Panc1 (cell line): ENCODE data around the gene DCUN1D1.

Source experiments
- POLR2AphosphoS5 ChIP-seq: IDR thresholded peaks from 2 replicates; pipeline ENCODE4 v1.6.1; 2012; ENCODE audit warnings: mild to moderate bottlenecking, low read depth, low read length, moderate library complexity
- TF ChIP-seq, protein P1 (sequence below): fragments of 450-650 bp; IDR thresholded peaks from 2 replicates; pipeline ENCODE4 v1.5.1; 2017; ENCODE audit warnings: mild to moderate bottlenecking
- TF ChIP-seq, protein P2 (sequence below), 2 experiments: IDR thresholded peaks; 2 replicates each; pipeline ENCODE4 v1.6.1; 2011 to 2012; ENCODE audit warnings: low read depth in 2 of 2, control low read depth in 1 of 2, low read length in 1 of 2, mild to moderate bottlenecking in 1 of 2, moderate library complexity in 1 of 2; ENCODE audit not compliant: insufficient read depth in 1 of 2

DNA sequence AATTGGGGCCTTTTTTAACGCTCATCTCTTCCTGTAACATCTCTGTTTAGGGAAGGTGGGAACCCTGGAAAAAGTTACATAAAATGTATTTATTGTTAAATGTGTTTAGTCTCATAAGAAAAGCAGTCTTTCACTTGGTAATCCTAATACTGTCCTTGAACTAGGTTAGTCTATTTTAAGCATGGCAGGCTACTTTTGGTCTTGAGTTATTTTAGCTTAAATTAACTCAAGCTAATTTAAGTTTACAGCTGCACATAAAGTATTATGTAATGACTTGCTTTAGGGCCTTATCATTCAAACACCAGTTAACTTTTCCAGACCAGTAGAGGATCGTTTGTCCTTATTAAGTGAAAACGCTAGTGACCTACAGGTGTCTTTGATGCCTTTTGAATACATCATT is 63.2 kb downstream of the DCUN1D1 start:
- TF ChIP-seq, protein P1, sequence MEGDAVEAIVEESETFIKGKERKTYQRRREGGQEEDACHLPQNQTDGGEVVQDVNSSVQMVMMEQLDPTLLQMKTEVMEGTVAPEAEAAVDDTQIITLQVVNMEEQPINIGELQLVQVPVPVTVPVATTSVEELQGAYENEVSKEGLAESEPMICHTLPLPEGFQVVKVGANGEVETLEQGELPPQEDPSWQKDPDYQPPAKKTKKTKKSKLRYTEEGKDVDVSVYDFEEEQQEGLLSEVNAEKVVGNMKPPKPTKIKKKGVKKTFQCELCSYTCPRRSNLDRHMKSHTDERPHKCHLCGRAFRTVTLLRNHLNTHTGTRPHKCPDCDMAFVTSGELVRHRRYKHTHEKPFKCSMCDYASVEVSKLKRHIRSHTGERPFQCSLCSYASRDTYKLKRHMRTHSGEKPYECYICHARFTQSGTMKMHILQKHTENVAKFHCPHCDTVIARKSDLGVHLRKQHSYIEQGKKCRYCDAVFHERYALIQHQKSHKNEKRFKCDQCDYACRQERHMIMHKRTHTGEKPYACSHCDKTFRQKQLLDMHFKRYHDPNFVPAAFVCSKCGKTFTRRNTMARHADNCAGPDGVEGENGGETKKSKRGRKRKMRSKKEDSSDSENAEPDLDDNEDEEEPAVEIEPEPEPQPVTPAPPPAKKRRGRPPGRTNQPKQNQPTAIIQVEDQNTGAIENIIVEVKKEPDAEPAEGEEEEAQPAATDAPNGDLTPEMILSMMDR = no peak
- no peak for TF ChIP-seq POLR2AphosphoS5
- TF ChIP-seq, protein P2, sequence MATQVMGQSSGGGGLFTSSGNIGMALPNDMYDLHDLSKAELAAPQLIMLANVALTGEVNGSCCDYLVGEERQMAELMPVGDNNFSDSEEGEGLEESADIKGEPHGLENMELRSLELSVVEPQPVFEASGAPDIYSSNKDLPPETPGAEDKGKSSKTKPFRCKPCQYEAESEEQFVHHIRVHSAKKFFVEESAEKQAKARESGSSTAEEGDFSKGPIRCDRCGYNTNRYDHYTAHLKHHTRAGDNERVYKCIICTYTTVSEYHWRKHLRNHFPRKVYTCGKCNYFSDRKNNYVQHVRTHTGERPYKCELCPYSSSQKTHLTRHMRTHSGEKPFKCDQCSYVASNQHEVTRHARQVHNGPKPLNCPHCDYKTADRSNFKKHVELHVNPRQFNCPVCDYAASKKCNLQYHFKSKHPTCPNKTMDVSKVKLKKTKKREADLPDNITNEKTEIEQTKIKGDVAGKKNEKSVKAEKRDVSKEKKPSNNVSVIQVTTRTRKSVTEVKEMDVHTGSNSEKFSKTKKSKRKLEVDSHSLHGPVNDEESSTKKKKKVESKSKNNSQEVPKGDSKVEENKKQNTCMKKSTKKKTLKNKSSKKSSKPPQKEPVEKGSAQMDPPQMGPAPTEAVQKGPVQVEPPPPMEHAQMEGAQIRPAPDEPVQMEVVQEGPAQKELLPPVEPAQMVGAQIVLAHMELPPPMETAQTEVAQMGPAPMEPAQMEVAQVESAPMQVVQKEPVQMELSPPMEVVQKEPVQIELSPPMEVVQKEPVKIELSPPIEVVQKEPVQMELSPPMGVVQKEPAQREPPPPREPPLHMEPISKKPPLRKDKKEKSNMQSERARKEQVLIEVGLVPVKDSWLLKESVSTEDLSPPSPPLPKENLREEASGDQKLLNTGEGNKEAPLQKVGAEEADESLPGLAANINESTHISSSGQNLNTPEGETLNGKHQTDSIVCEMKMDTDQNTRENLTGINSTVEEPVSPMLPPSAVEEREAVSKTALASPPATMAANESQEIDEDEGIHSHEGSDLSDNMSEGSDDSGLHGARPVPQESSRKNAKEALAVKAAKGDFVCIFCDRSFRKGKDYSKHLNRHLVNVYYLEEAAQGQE (IDR thresholded peaks at IDR 0.05; ENCODE audit: insufficient read depth in 1 of 2, low read depth in 2 of 2, low read length in 1 of 2) = no peak
